ENCODE measurements around the gene SGF29. TPM values are rescaled to one million over a fixed set of nuclear protein-coding genes. Genes with fewer than 3 reads are reported as not detected.

Gene SGF29
- total and polyA plus RNA-seq, 2 of the 8 experiments (the other 6 are each of a cell fraction or from before 2014, with no cell fraction given) = 3.1 to 22.7 TPM

DNA sequence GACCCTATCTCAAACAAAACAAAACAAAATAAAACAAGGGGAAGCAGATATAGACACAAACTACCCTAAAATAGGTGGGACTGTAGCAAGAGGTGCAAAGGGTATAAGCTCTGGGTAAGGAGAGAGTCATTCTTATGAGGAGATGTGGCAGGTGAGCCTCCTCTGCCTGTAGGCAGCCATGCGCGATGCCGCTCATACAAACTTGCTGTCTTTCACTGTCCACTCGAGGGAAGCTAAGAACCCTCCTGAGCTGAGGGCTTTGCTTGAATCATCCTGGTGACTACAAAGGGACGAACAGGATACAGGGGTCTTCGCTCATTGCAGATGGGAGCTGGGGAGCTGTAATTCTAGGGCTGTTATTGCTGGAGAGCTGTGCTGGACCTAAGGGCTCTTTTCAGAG is 32.3 kb upstream of the SGF29 start:
- no peak overlapping the region for H2BK5ac ChIP-seq (ENCODE audit: low read depth, low read length)
- H3K4me3 ChIP-seq (ENCODE audit: extremely low read depth in 1 of 4, insufficient read depth in 2 of 4, low read depth in 3 of 4, low read length in 4 of 4) = no peak overlapping the region
- H4K5ac ChIP-seq (ENCODE audit: insufficient read length, low read depth, low read length) = no peak overlapping the region
- no peaks in the 10 kb centered on the region for H3K79me2 ChIP-seq (ENCODE audit: control insufficient read depth in 1 of 2, insufficient read depth in 2 of 2, low read length in 2 of 2)
- H4K91ac ChIP-seq (replicated peaks; ENCODE audit: insufficient read length, low read length) = no peak overlapping the region
- no peaks in the 10 kb centered on the region for H4K20me1 ChIP-seq (replicated peaks in 1 of 2; ENCODE audit: control insufficient read depth in 1 of 2, insufficient read depth in 2 of 2, low read length in 2 of 2)
- H2AFZ ChIP-seq (ENCODE audit: low read length) = no peak overlapping the region
- H4K8ac ChIP-seq (ENCODE audit: extremely low read depth, insufficient read depth, low read length) = no peak overlapping the region
- no peak overlapping the region for H3K4me2 ChIP-seq (ENCODE audit: insufficient read depth in 1 of 2, low read depth in 2 of 2, low read length in 2 of 2)
- H3K79me1 ChIP-seq (ENCODE audit: low read depth, low read length) = no peaks in the 10 kb centered on the region
- H3K9me3 ChIP-seq (ENCODE audit: insufficient read depth in 2 of 2, low read depth in 1 of 2, low read length in 1 of 2) = no peaks in the 10 kb centered on the region
- FAIRE-seq (no peak), DNase-seq (ENCODE audit: low read depth in 1 of 2, low spot score in 2 of 2) (no peak)
- H3K27me3 ChIP-seq (replicated peaks in 1 of 4; ENCODE audit: control insufficient read depth in 3 of 4, extremely low read depth in 1 of 4, insufficient read depth in 3 of 4, low read length in 3 of 4) = no peaks in the 10 kb centered on the region
- ChIA-PET POLR2A (ENCODE audit: partially characterized antibody) (no interaction called here), CTCF (ENCODE audit: partially characterized antibody) (interaction anchor here (0.6 to 0.8 kb wide), 2 partner anchors 28 to 243 kb away, joined by 3 read pairs; no protein-coding TSS in a partner anchor)
- H3K9ac ChIP-seq (replicated peaks in 1 of 4; ENCODE audit: extremely low read depth in 1 of 4, low read depth in 3 of 4, low read length in 3 of 4) = no peak overlapping the region
- no peaks in the 10 kb centered on the region for H3K23me2 ChIP-seq (ENCODE audit: low read depth, low read length)
- H2BK120ac ChIP-seq (replicated peaks; ENCODE audit: low read depth, low read length) = no peak overlapping the region
- no peak overlapping the region for H2AK5ac ChIP-seq (ENCODE audit: low read depth, low read length)
- H2BK12ac ChIP-seq (ENCODE audit: low read depth, low read length) = no peak overlapping the region
- H3K18ac ChIP-seq (ENCODE audit: extremely low read depth, low read length) = no peak overlapping the region
- no peaks in the 10 kb centered on the region for H3K4me1 ChIP-seq (replicated peaks in 1 of 4; ENCODE audit: control insufficient read depth in 3 of 4, insufficient read depth in 4 of 4, low read length in 3 of 4)
- no peak overlapping the region for H3K23ac ChIP-seq (ENCODE audit: insufficient read length)
- no peaks in the 10 kb centered on the region for H3K36me3 ChIP-seq (ENCODE audit: control insufficient read depth in 2 of 4, insufficient read depth in 4 of 4, low read length in 3 of 4)
- H2BK15ac ChIP-seq (ENCODE audit: low read length) = no peak overlapping the region
- no peak overlapping the region for H2BK20ac ChIP-seq (ENCODE audit: low read length)
- no peak overlapping the region for H3K14ac ChIP-seq (ENCODE audit: insufficient read length)
- no peak overlapping the region for H3K27ac ChIP-seq (ENCODE audit: low read depth, low read length)
- H3K4ac ChIP-seq (replicated peaks; ENCODE audit: insufficient read length, low read depth, low read length) = no peak overlapping the region
- H3K56ac ChIP-seq (replicated peaks; ENCODE audit: insufficient read length, low read depth, low read length) = no peak overlapping the region
- WGBS, 2 experiments (ENCODE audit: extremely low coverage in 1 of 2, insufficient coverage in 1 of 2, insufficient read length in 1 of 2, insufficient replicate concordance in 2 of 2, low coverage in 1 of 2, low lambda C conversion rate in 2 of 2, missing lambda C conversion rate in 1 of 2) = 88% methylated on average over 6 of the region's 6 CpGs; no CpG with 5 or more reads in 1 of the 2 experiments
- TF ChIP-seq CREB1 (IDR thresholded peaks at IDR 0.05) = no peak
- TF ChIP-seq, protein P1, sequence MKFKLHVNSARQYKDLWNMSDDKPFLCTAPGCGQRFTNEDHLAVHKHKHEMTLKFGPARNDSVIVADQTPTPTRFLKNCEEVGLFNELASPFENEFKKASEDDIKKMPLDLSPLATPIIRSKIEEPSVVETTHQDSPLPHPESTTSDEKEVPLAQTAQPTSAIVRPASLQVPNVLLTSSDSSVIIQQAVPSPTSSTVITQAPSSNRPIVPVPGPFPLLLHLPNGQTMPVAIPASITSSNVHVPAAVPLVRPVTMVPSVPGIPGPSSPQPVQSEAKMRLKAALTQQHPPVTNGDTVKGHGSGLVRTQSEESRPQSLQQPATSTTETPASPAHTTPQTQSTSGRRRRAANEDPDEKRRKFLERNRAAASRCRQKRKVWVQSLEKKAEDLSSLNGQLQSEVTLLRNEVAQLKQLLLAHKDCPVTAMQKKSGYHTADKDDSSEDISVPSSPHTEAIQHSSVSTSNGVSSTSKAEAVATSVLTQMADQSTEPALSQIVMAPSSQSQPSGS (IDR thresholded peaks at IDR 0.05; ENCODE audit: low read length) = no peak
- TF ChIP-seq CHD2 (IDR thresholded peaks at IDR 0.05; ENCODE audit: low read length) = no peak
- no peak for TF ChIP-seq CHD1 (IDR thresholded peaks at IDR 0.05; ENCODE audit: low read depth, low read length)
- no peak for TF ChIP-seq PHF8 (conservative IDR thresholded peaks at IDR 0.05; ENCODE audit: low read depth, low read length)
- no peak for TF ChIP-seq KDM1A (IDR thresholded peaks at IDR 0.05; ENCODE audit: borderline replicate concordance, low read length)
- TF ChIP-seq RAD21 (IDR thresholded peaks at IDR 0.05 in 1 of 2, conservative IDR thresholded peaks at IDR 0.05 in 1 of 2; ENCODE audit: low read depth in 2 of 2, low read length in 2 of 2) = no peak
- TF ChIP-seq POLR2AphosphoS5 (IDR thresholded peaks at IDR 0.05; ENCODE audit: low read depth, low read length) = no peak
- no peak for TF ChIP-seq BCL11A (IDR thresholded peaks at IDR 0.05; ENCODE audit: low read depth in 2 of 2, low read length in 2 of 2)
- TF ChIP-seq YY1 (IDR thresholded peaks at IDR 0.05; ENCODE audit: low read depth, low read length) = no peak
- TF ChIP-seq RNF2 (IDR thresholded peaks at IDR 0.05; ENCODE audit: borderline replicate concordance, low read depth, low read length, missing control alignments, poor library complexity, severe bottlenecking) = no peak
- TF ChIP-seq TCF12 (IDR thresholded peaks at IDR 0.05; ENCODE audit: low read depth, low read length) = no peak
- TF ChIP-seq GABPA (IDR thresholded peaks at IDR 0.05; ENCODE audit: borderline replicate concordance, insufficient read depth, low read length) = no peak

Measured in H1 (cell line).